DOHH2 (cell line): ENCODE measurements around the gene TRPM3.

Source experiments
- CTCF ChIP-seq: fragments of 200-600 bp; sonication (generic); IDR thresholded peaks from one replicate; pipeline ENCODE4 v1.5.1; 2014; ENCODE audit warnings: antibody characterized with exemption, mild to moderate bottlenecking, low read depth, low read length; ENCODE audit not compliant: poor library complexity, severe bottlenecking
- EZH2phosphoT487 ChIP-seq: fragments of 200-600 bp; sonication (generic); IDR thresholded peaks from 2 replicates; pipeline ENCODE4 v1.6.1; 2017; ENCODE audit warnings: borderline replicate concordance, mild to moderate bottlenecking, antibody characterized with exemption, low read length, moderate library complexity, mixed read lengths

GRCh38 chr9:70692431-70692830, 429.0 kb downstream of the TRPM3 start:
- TF ChIP-seq CTCF (no peak), EZH2phosphoT487 (no peak)
